ENCODE data around the gene EFNB2.

Gene EFNB2

GRCh38 chr13:106551350-106551749 lies 15.9 kb upstream of the EFNB2 start:
- DNase-seq = no peak

GRCh38 chr13:106550570-106551135 lies 15.2 kb upstream of the EFNB2 start:
- no peak for DNase-seq

GRCh38 chr13:106548064-106548696 lies 12.7 kb upstream of the EFNB2 start:
- no peak for DNase-seq

GRCh38 chr13:106541826-106542225 lies 6.4 kb upstream of the EFNB2 start:
- no peak for DNase-seq

GRCh38 chr13:106540613-106541012 lies 5.2 kb upstream of the EFNB2 start:
- DNase-seq = no peak

GRCh38 chr13:106537521-106537920 lies 2.1 kb upstream of the EFNB2 start:
- no peak for DNase-seq

- peak; percentile 9 to 96 (median 80) for DNase-seq
Measured at GRCh38 chr13:106536244-106537034, 977 bp upstream of the EFNB2 start.

GRCh38 chr13:106534639-106535551 lies 567 bp downstream of the EFNB2 start:
- DNase-seq = peak in 11 of 56 donors; percentile 4 to 74 (median 51)

GRCh38 chr13:106533943-106534638 lies 1.4 kb downstream of the EFNB2 start:
- DNase-seq = peak in 27 of 56 donors; percentile 16 to 68 (median 44)

- peak in 55 of 56 donors; percentile 18 to 87 (median 65) for DNase-seq
Measured at GRCh38 chr13:106533101-106533942, 2.1 kb downstream of the EFNB2 start.

GRCh38 chr13:106532111-106532929 lies 3.1 kb downstream of the EFNB2 start:
- DNase-seq = peak in 14 of 56 donors; percentile 6 to 44 (median 26)

GRCh38 chr13:106530980-106531481 lies 4.4 kb downstream of the EFNB2 start:
- DNase-seq = no peak

- DNase-seq = no peak
Measured at GRCh38 chr13:106530171-106530851, 5.2 kb downstream of the EFNB2 start.

GRCh38 chr13:106529415-106530170 lies 5.9 kb downstream of the EFNB2 start:
- DNase-seq = no peak

- no peak for DNase-seq
Measured at GRCh38 chr13:106528718-106529414, 6.6 kb downstream of the EFNB2 start.

- no peak for DNase-seq
Measured at GRCh38 chr13:106527826-106528225, 7.6 kb downstream of the EFNB2 start.

- no peak for DNase-seq
Measured at GRCh38 chr13:106527445-106527801, 8.0 kb downstream of the EFNB2 start.

Measured in amygdala (tissue), 56 donors.